Mesothelial cell of epicardium (in vitro differentiated cells): Measurements from ENCODE around the gene CTNNA2. TPM values are rescaled to one million over a fixed set of nuclear protein-coding genes. Genes with fewer than 3 reads are reported as not detected.

Experiments used
- DNase-seq, 2 experiments: peaks; one replicate each; pipeline ENCODE4 v3.0.0; 2021; ENCODE audit warnings: low spot score in 2 of 2; ENCODE audit not compliant: unreplicated experiment in 2 of 2
- H3K27ac Mint-ChIP-seq: 2 replicates; pipeline ENCODE4 v1.8.0; 2021; ENCODE audit warnings: mixed read lengths
- H3K27me3 Mint-ChIP-seq: 2 replicates; pipeline ENCODE4 v1.8.0; 2021; ENCODE audit warnings: low read depth, mixed read lengths
- H3K36me3 Mint-ChIP-seq: 2 replicates; pipeline ENCODE4 v1.8.0; 2021; ENCODE audit warnings: mixed read lengths
- H3K4me1 Mint-ChIP-seq: 2 replicates; pipeline ENCODE4 v1.8.0; 2021; ENCODE audit warnings: mixed read lengths
- H3K4me3 Mint-ChIP-seq: 2 replicates; pipeline ENCODE4 v1.8.0; 2021; ENCODE audit warnings: mild to moderate bottlenecking, moderate library complexity, mixed read lengths
- H3K9me3 Mint-ChIP-seq: 2 replicates; pipeline ENCODE4 v1.8.0; 2021; ENCODE audit warnings: mixed read lengths
- total RNA-seq: library from RNA; stranded (reverse); gene quantifications from 3 replicates; pipeline ENCODE4 v1.2.1, GENCODE V29; 2021
- TF ChIP-seq, protein P1 (sequence below): fragments of 200-600 bp; sonication (generic); IDR thresholded peaks from one replicate; pipeline ENCODE4 v1.5.0; 2021; ENCODE audit warnings: antibody characterized with exemption; ENCODE audit not compliant: unreplicated experiment

The CTNNA2 gene
- total RNA-seq, 1 donor from 2014 or later, result 4.9 TPM

DNA sequence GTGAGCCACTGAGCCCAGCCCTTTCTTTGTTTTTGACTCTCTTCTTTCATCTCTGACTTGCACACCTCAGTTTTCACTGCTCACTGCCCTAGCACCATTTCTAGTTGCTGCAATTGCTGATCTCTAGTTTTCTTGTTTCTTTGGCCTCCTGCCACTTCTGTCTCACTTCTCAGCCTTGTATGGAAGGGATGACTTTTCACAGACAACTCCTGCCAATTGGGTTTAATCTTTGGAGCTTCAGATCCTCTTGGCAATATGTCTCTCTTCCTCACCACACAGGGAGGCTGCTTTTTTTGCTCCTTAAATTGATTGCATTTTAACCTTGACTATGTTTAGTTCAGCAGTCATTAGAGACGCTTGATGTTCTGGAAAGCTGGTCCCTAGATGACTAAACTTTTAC is 323.1 kb downstream of the CTNNA2 start:
- no peak overlapping the region for H3K4me3 Mint-ChIP-seq
- H3K27me3 Mint-ChIP-seq, result no peaks in the 10 kb centered on the region
- no peak overlapping the region for H3K27ac Mint-ChIP-seq
- peaks cover 8% of the 10 kb centered on the region for H3K4me1 Mint-ChIP-seq
- DNase-seq, result no peak
- no peaks in the 10 kb centered on the region for H3K36me3 Mint-ChIP-seq
- TF ChIP-seq, protein P1, sequence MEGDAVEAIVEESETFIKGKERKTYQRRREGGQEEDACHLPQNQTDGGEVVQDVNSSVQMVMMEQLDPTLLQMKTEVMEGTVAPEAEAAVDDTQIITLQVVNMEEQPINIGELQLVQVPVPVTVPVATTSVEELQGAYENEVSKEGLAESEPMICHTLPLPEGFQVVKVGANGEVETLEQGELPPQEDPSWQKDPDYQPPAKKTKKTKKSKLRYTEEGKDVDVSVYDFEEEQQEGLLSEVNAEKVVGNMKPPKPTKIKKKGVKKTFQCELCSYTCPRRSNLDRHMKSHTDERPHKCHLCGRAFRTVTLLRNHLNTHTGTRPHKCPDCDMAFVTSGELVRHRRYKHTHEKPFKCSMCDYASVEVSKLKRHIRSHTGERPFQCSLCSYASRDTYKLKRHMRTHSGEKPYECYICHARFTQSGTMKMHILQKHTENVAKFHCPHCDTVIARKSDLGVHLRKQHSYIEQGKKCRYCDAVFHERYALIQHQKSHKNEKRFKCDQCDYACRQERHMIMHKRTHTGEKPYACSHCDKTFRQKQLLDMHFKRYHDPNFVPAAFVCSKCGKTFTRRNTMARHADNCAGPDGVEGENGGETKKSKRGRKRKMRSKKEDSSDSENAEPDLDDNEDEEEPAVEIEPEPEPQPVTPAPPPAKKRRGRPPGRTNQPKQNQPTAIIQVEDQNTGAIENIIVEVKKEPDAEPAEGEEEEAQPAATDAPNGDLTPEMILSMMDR, result no peak
- H3K9me3 Mint-ChIP-seq, result peaks cover 12% of the 10 kb centered on the region

DNA sequence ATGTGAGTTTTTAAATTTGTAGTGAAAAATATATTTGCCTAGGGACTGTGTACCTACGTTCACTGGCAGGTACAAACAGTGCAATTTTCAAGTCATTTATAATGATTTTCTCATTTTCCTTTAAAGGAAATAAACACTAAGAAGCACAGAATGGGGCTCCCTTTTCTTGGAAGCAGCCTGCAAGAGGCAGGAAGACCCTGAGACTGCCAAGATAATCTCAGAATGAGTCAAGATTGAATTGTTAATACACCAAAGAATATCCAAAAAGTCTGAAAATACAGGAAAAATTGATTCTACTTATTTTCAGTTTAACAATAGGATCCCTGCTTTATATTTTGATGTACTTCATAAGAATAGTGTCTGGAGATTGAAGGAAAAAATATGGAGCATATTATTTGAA is 331.2 kb downstream of the CTNNA2 start:
- no peaks in the 10 kb centered on the region for H3K4me1 Mint-ChIP-seq
- no peaks in the 10 kb centered on the region for H3K27me3 Mint-ChIP-seq
- no peak overlapping the region for H3K4me3 Mint-ChIP-seq
- TF ChIP-seq, protein P1, result no peak
- no peak overlapping the region for H3K27ac Mint-ChIP-seq
- DNase-seq, result no peak
- no peaks in the 10 kb centered on the region for H3K36me3 Mint-ChIP-seq
- peaks cover 4% of the 10 kb centered on the region for H3K9me3 Mint-ChIP-seq

- TF ChIP-seq, protein P1, result no peak
- no peak overlapping the region for H3K4me3 Mint-ChIP-seq
- no peak for DNase-seq
- H3K27me3 Mint-ChIP-seq, result peaks cover 2% of the 10 kb centered on the region
- no peaks in the 10 kb centered on the region for H3K4me1 Mint-ChIP-seq
- H3K36me3 Mint-ChIP-seq, result no peaks in the 10 kb centered on the region
- H3K27ac Mint-ChIP-seq, result no peak overlapping the region
- no peaks in the 10 kb centered on the region for H3K9me3 Mint-ChIP-seq
Observed at GRCh38 chr2:79846878-79847277, 334.0 kb downstream of the CTNNA2 start.

DNA sequence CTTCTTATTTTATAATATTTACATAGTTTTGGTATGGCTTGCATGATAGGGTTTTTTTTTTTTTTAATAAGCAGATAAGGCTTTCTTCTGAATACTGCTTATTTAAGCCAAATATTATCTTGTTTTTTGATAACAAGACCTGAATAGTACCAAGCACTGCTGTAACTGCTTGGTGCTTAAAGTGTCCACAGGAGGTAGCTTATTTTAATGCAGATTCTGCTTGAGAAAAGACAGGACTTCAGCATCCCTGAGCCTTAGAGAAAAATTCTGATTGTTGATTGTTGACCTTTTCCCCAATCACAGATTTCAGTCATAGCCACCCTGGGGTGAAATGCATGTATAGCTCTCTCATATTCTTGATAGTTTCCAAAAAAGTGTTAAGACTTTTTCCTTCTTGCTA is 336.4 kb downstream of the CTNNA2 start:
- H3K4me3 Mint-ChIP-seq, result no peak overlapping the region
- H3K4me1 Mint-ChIP-seq, result no peaks in the 10 kb centered on the region
- H3K36me3 Mint-ChIP-seq, result no peaks in the 10 kb centered on the region
- TF ChIP-seq, protein P1, result no peak
- no peak overlapping the region for H3K27ac Mint-ChIP-seq
- H3K9me3 Mint-ChIP-seq, result no peaks in the 10 kb centered on the region
- DNase-seq, result no peak
- peaks cover 2% of the 10 kb centered on the region for H3K27me3 Mint-ChIP-seq

DNA sequence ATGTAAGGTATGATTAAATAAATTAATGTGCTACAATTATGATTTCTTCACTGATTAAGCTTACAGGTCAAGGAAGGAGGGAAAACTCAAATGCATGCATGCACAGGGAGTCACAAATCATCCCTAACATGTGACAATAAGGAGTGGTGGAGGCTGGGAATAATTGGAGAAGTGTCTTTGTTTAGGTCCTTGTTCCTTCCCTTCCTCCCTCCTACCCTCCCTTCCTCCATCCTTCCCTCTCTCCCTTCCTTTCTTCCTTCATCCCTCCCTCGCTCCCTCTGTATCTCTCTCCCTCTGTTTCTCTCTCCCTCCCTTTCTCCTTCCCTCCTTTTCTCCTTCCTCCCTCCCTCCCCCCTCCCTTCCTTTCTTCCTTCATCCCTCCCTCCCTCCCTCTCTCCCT is 337.1 kb downstream of the CTNNA2 start:
- TF ChIP-seq, protein P1, result no peak
- H3K27me3 Mint-ChIP-seq, result peaks cover 2% of the 10 kb centered on the region
- no peaks in the 10 kb centered on the region for H3K9me3 Mint-ChIP-seq
- DNase-seq, result no peak
- no peaks in the 10 kb centered on the region for H3K36me3 Mint-ChIP-seq
- no peak overlapping the region for H3K27ac Mint-ChIP-seq
- no peak overlapping the region for H3K4me3 Mint-ChIP-seq
- H3K4me1 Mint-ChIP-seq, result peaks cover 4% of the 10 kb centered on the region

GRCh38 chr2:79850912-79851311 is 338.1 kb downstream of the CTNNA2 start:
- TF ChIP-seq, protein P1, result no peak
- H3K4me1 Mint-ChIP-seq, result peaks cover 8% of the 10 kb centered on the region
- peaks cover 2% of the 10 kb centered on the region for H3K27me3 Mint-ChIP-seq
- no peak overlapping the region for H3K27ac Mint-ChIP-seq
- no peaks in the 10 kb centered on the region for H3K36me3 Mint-ChIP-seq
- no peak for DNase-seq
- H3K9me3 Mint-ChIP-seq, result no peaks in the 10 kb centered on the region
- H3K4me3 Mint-ChIP-seq, result no peak overlapping the region
